ENCODE measurements around the gene TTLL9. TPM values are rescaled to one million over a fixed set of nuclear protein-coding genes. Genes with fewer than 3 reads are reported as not detected.
A peak's percentile ranks its signal among the peaks of the same experiment; 100 is the strongest.

The TTLL9 gene
- total and polyA plus RNA-seq, 2 of the 13 experiments (the other 11 are each of a cell fraction or from before 2014, with no cell fraction given), result not detected

- no peak for TF ChIP-seq HNF4G (IDR thresholded peaks at IDR 0.05; ENCODE audit: borderline replicate concordance, low read depth, low read length)
- no peak for TF ChIP-seq HNF4G (CRISPR knock-in tag; IDR thresholded peaks at IDR 0.05; ENCODE audit: borderline replicate concordance, low read depth)
- TF ChIP-seq ZNF18 (CRISPR knock-in tag; IDR thresholded peaks at IDR 0.05; ENCODE audit: insufficient replicate concordance), result no peak
Measured at GRCh38 chr20:31843881-31844280, 26.6 kb upstream of the TTLL9 start (continued).

GRCh38 chr20:31844737-31845299 is 25.6 kb upstream of the TTLL9 start:
- H3K4me2 ChIP-seq (ENCODE audit: low read depth, low read length), result no peak overlapping the region
- no peak overlapping the region for H3K4me3 ChIP-seq (replicated peaks in 1 of 3; ENCODE audit: insufficient read depth in 1 of 3, low read depth in 2 of 3, low read length in 3 of 3)
- no peak for FAIRE-seq
- CTCF ChIA-PET (ENCODE audit: low intra/inter-chr PET ratio, low total read pairs), result interaction anchor here (3.7 kb wide), 1 partner anchor 21 kb away, joined by 70 read pairs; no protein-coding TSS in a partner anchor
- peaks cover 8% of the 10 kb centered on the region; the same call in 1 of the 2 replicates for H3K4me1 ChIP-seq (ENCODE audit: insufficient read depth, low read length)
- 51% methylated on average over 28 of the region's 28 CpGs for WGBS (ENCODE audit: low lambda C conversion rate)
- ATAC-seq, result no peak
- no peaks in the 10 kb centered on the region for H3K36me3 ChIP-seq (replicated peaks in 1 of 2; ENCODE audit: control insufficient read depth in 1 of 2, insufficient read depth in 2 of 2, low read length in 2 of 2)
- no peaks in the 10 kb centered on the region for H3K79me2 ChIP-seq (ENCODE audit: insufficient read depth, low read length)
- H2AFZ ChIP-seq (ENCODE audit: low read length), result no peak overlapping the region
- BruUV-seq (replicated peaks), result no TSS peak
- DNase-seq (ENCODE audit: low spot score), result no peak
- H3K9ac ChIP-seq (ENCODE audit: insufficient read depth, low read depth, low read length), result no peak overlapping the region
- in situ Hi-C loops (cut with HindIII; ENCODE audit: extremely low pct_ligation_motif_present, low pct_unique_long_range_greater_than_20kb), result no loop called here
- intact Hi-C loops (cut with micrococcal nuclease; ENCODE audit: unreplicated experiment), result no loop called here
- POLR2A ChIA-PET, result no interaction called here
- H3K27me3 ChIP-seq (ENCODE audit: control insufficient read depth in 1 of 2, insufficient read depth in 2 of 2, low read length in 2 of 2), result peaks cover 18 to 74% of the 10 kb centered on the region in 2 experiments
- H3K9me3 ChIP-seq (ENCODE audit: low read length), result no peaks in the 10 kb centered on the region
- no peaks in the 10 kb centered on the region for H4K20me1 ChIP-seq (ENCODE audit: insufficient read depth, low read length)
- TF ChIP-seq ZNF768 (CRISPR knock-in tag; IDR thresholded peaks at IDR 0.05), result peak; percentile 8; the same call in 1 of the 2 replicates
- TF ChIP-seq SRSF4 (IDR thresholded peaks at IDR 0.05; ENCODE audit: low read depth, low read length, poor library complexity, severe bottlenecking), result no peak
- TF ChIP-seq ZBTB33 (CRISPR knock-in tag; IDR thresholded peaks at IDR 0.05), result peak; percentile 79; the same call in 1 of the 2 replicates
- H3K27ac ChIP-seq (ENCODE audit: extremely low read length, insufficient read depth, low read length), result no peak overlapping the region

All from HepG2 (cell line).